RWPE1 (cell line): ENCODE results near the gene PREB.

Experiments used
- CTCF ChIA-PET: fragments of 350-600 bp; sonication (Branson Sonifier 250); formaldehyde crosslinking; extraction: SDS; loops from one replicate; lab custom pipeline; 2021; lab: Yijun Ruan, JAX
- POLR2A ChIA-PET: fragments of 400-600 bp; formaldehyde crosslinking; extraction: SDS; loops from one replicate; lab custom pipeline; 2020; ENCODE audit warnings: antibody characterized with exemption; ENCODE audit not compliant: low non-redundant PET; lab: Yijun Ruan, JAX
- DNase-seq: peaks from one replicate; pipeline ENCODE4 v3.0.0; 2012; ENCODE audit warnings: low spot score
- H3K27ac ChIP-seq: fragments of 450-650 bp; 2 replicates; pipeline ENCODE4 v1.5.1; 2017
- CTCF ChIP-seq: fragments of 450-650 bp; conservative IDR thresholded peaks from 2 replicates; pipeline ENCODE4 v1.5.1; 2017; ENCODE audit warnings: low read depth, mild to moderate bottlenecking

The PREB gene

GRCh38 chr2:27089111-27089954 is 45.1 kb downstream of the PREB start:
- CTCF ChIA-PET: interaction anchor here (0.5 to 0.6 kb wide), 2 partner anchors 21 to 102 kb away, joined by 3 to 4 read pairs; no protein-coding TSS in a partner anchor
- POLR2A ChIA-PET: interaction anchor here (0.6 kb wide), 1 partner anchor 233 kb away, joined by 3 read pairs; no protein-coding TSS in a partner anchor
- no peak for TF ChIP-seq CTCF

GRCh38 chr2:27088634-27089033 is 45.8 kb downstream of the PREB start:
- CTCF ChIA-PET: interaction anchor here (0.5 to 1.5 kb wide), 4 partner anchors 21 to 268 kb away, joined by 3 to 5 read pairs (median 4); partner anchors contain the start of gene GTF3C2
- TF ChIP-seq CTCF: no peak
- DNase-seq: no peak
- H3K27ac ChIP-seq: no peak overlapping the region
- POLR2A ChIA-PET: no interaction called here

More at GRCh38 chr2:27089111-27089954, 45.1 kb downstream of the PREB start:
- DNase-seq: no peak
- H3K27ac ChIP-seq: no peak overlapping the region

- ChIA-PET POLR2A (interaction anchor here (0.9 kb wide), 1 partner anchor 234 kb away, joined by 3 read pairs; no protein-coding TSS in a partner anchor), CTCF (interaction anchor here (0.5 to 1.5 kb wide), 7 partner anchors 14 to 269 kb away, joined by 3 to 5 read pairs (median 3); partner anchors contain the start of genes GTF3C2 and OST4)
- TF ChIP-seq CTCF: no peak
These were observed 46.5 kb downstream of the PREB start for GRCh38 chr2:27087823-27088410.

GRCh38 chr2:27086724-27087593 is 47.5 kb downstream of the PREB start, which contains the start of gene KHK:
KHK (plus strand) TSS chr2:27086772; CDS start chr2:27087260, 488 bp downstream.
- H3K27ac ChIP-seq: peak within 1 kb of the TSS; percentile 83
- CTCF ChIA-PET: interaction anchor here (0.5 to 1.5 kb wide), 8 partner anchors 9 to 205 kb away, joined by 3 to 4 read pairs (median 3); partner anchors contain the start of gene OST4
- TF ChIP-seq CTCF: peak; percentile 37; the same call in 1 of the 2 replicates
- peak; percentile 36 for DNase-seq
- POLR2A ChIA-PET: interaction anchor here (0.7 to 0.9 kb wide), 3 partner anchors 10 to 235 kb away, joined by 3 to 4 read pairs (median 3); partner anchors contain the start of gene OST4

More at GRCh38 chr2:27087823-27088410, 46.5 kb downstream of the PREB start:
- DNase-seq: no peak
- H3K27ac ChIP-seq: no peak overlapping the region

- DNase-seq: peak; percentile 97
- CTCF ChIA-PET: interaction anchor here (0.6 to 1.8 kb wide), 7 partner anchors 9 to 177 kb away, joined by 3 to 8 read pairs (median 3); partner anchors contain the start of gene OST4
- POLR2A ChIA-PET: interaction anchor here (0.8 to 1.0 kb wide), 2 partner anchors 10 to 36 kb away, joined by 3 to 4 read pairs; no protein-coding TSS in a partner anchor
- peak; percentile 87 for TF ChIP-seq CTCF
- H3K27ac ChIP-seq: peak overlapping the region; percentile 83
These were observed 48.2 kb downstream of the PREB start for GRCh38 chr2:27086090-27086723.
